Measurements from ENCODE around the gene CRYL1. TPM values are rescaled to one million over a fixed set of nuclear protein-coding genes. Genes with fewer than 3 reads are reported as not detected.

Gene CRYL1
- total and polyA plus RNA-seq, 2 of the 4 experiments (the other 2 are of a cell fraction), result 11.7 to 16.4 TPM

- H4K91ac ChIP-seq (ENCODE audit: insufficient read depth, low read depth, low read length), result no peak overlapping the region
- no TSS peak for BruUV-seq (replicated peaks)
- no peak overlapping the region for H4K5ac ChIP-seq (ENCODE audit: low read depth, low read length)
- H2BK20ac ChIP-seq (ENCODE audit: low read depth, low read length), result no peak overlapping the region
- TF ChIP-seq CTCF (conservative IDR thresholded peaks at IDR 0.05; ENCODE audit: low read depth, low read length) (no peak), CEBPB (IDR thresholded peaks at IDR 0.05; ENCODE audit: low read depth, low read length) (no peak), MAZ (IDR thresholded peaks at IDR 0.05; ENCODE audit: borderline replicate concordance, low read depth, low read length) (no peak), RFX5 (IDR thresholded peaks at IDR 0.05; ENCODE audit: low read depth, low read length) (no peak), POLR2A (IDR thresholded peaks at IDR 0.05; ENCODE audit: low read depth, low read length) (no peak), CHD1 (IDR thresholded peaks at IDR 0.05; ENCODE audit: low read depth, low read length) (no peak), MXI1 (IDR thresholded peaks at IDR 0.05; ENCODE audit: borderline replicate concordance, low read depth, low read length) (no peak), RAD21 (IDR thresholded peaks at IDR 0.05; ENCODE audit: low read length) (no peak), ELK1 (IDR thresholded peaks at IDR 0.05; ENCODE audit: borderline replicate concordance, low read depth, low read length) (no peak), MAFK (IDR thresholded peaks at IDR 0.05; ENCODE audit: low read depth, low read length) (no peak), BHLHE40 (IDR thresholded peaks at IDR 0.05; ENCODE audit: low read depth, low read length) (no peak), RCOR1 (IDR thresholded peaks at IDR 0.05; ENCODE audit: insufficient replicate concordance, low read length) (no peak), SMC3 (IDR thresholded peaks at IDR 0.05; ENCODE audit: low read depth, low read length) (no peak), FOS (IDR thresholded peaks at IDR 0.05; ENCODE audit: low read depth, low read length) (no peak)
- H3K56ac ChIP-seq (ENCODE audit: extremely low read depth, insufficient read depth, low read length), result no peak overlapping the region
- no peak overlapping the region for H2AFZ ChIP-seq (replicated peaks; ENCODE audit: low read length, poor library complexity)
- H2BK120ac ChIP-seq (ENCODE audit: low read depth, low read length), result no peak overlapping the region
- DNase-seq (no peak), ATAC-seq (ENCODE audit: low read depth) (no peak)
- no peak overlapping the region for H2AK5ac ChIP-seq (ENCODE audit: low read depth, low read length)
- CTCF ChIA-PET, result no interaction called here
- H3K4me3 ChIP-seq (ENCODE audit: insufficient read depth, low read depth, low read length), result no peak overlapping the region
- WGBS, 2 experiments (ENCODE audit: extremely low coverage in 2 of 2, insufficient read length in 1 of 2), result 100% methylated on average over 1 of the region's 8 CpGs; no CpG with 5 or more reads in 1 of the 2 experiments
- no peak overlapping the region for H3K27ac ChIP-seq (ENCODE audit: insufficient read depth, low read length)
- H2AK9ac ChIP-seq (replicated peaks; ENCODE audit: low read depth, low read length, poor library complexity), result no peak overlapping the region
- in situ Hi-C loops (cut with MboI; ENCODE audit: low sequenced_read_pairs) (no loop called here), dilution Hi-C loops (cut with HindIII; ENCODE audit: low sequenced_read_pairs, unreplicated experiment) (no loop called here), intact Hi-C loops (cut with micrococcal nuclease) (no loop called here)
- H3K18ac ChIP-seq (ENCODE audit: low read depth, low read length), result no peak overlapping the region
- H3K27me3 ChIP-seq (ENCODE audit: control insufficient read depth, insufficient read depth, low read length), result peaks cover 36% of the 10 kb centered on the region
- H4K20me1 ChIP-seq (ENCODE audit: insufficient read depth, low read length), result no peaks in the 10 kb centered on the region
- H3K14ac ChIP-seq (replicated peaks; ENCODE audit: low read depth, low read length), result no peak overlapping the region
- no peak overlapping the region for H3K4ac ChIP-seq (ENCODE audit: low read depth, low read length)
- H3K9me1 ChIP-seq (ENCODE audit: insufficient read depth, low read length), result no peaks in the 10 kb centered on the region
- no peaks in the 10 kb centered on the region for H3K36me3 ChIP-seq (ENCODE audit: control insufficient read depth, insufficient read depth, low read length)
- no peak overlapping the region for H4K8ac ChIP-seq (ENCODE audit: low read depth in 2 of 2, low read length in 2 of 2)
- no peaks in the 10 kb centered on the region for H3K4me1 ChIP-seq (ENCODE audit: control insufficient read depth, insufficient read depth, low read length)
- no peaks in the 10 kb centered on the region for H3K79me1 ChIP-seq (ENCODE audit: low read depth in 1 of 2, low read length in 2 of 2)
- POLR2A ChIA-PET (ENCODE audit: unreplicated experiment), result no interaction called here
- no peak overlapping the region for H3K23ac ChIP-seq (ENCODE audit: low read depth, low read length)
- no peak overlapping the region for H2BK15ac ChIP-seq (ENCODE audit: low read depth, low read length)
- peaks cover 2% of the 10 kb centered on the region; the same call in 1 of the 2 replicates for H3K9me3 ChIP-seq (ENCODE audit: control insufficient read depth, insufficient read depth, low read length)
- no peak overlapping the region for H2BK5ac ChIP-seq (ENCODE audit: low read depth, low read length, poor library complexity, severe bottlenecking)
- H3K9ac ChIP-seq (ENCODE audit: low read depth, low read length), result no peak overlapping the region
- H3K4me2 ChIP-seq (ENCODE audit: low read depth, low read length), result no peak overlapping the region
Measured at GRCh38 chr13:20369886-20370361, 155.7 kb downstream of the CRYL1 start.
